Caco-2 (cell line): ENCODE results near the gene IRGM. TPM values are rescaled to one million over a fixed set of nuclear protein-coding genes. Genes with fewer than 3 reads are reported as not detected.

Experiments used
- BruUV-seq: library from RNA; stranded (reverse); fragments of 400-500 nt; replicated peaks from 2 replicates; lab custom pipeline; 2021; lab: Mats Ljungman, UMichigan
- CTCF ChIA-PET: fragments of 300-600 bp; sonication (Branson Sonifier 250); formaldehyde crosslinking; loops from one replicate; lab custom pipeline; 2022; ENCODE audit warnings: antibody characterized with exemption; lab: Charles Lee
- POLR2A ChIA-PET: fragments of 300-600 bp; sonication (Branson Sonifier 250); formaldehyde crosslinking; loops from one replicate; lab custom pipeline; 2022; ENCODE audit warnings: antibody characterized with exemption; lab: Charles Lee
- DNase-seq, 2 experiments: peaks; one replicate each; pipeline versions ENCODE4 v3.0.0 to v3.0.0-alpha.2; 2020 to 2022
- H3K27me3 ChIP-seq: replicated peaks from 2 replicates; pipeline ENCODE4 v1.6.0; 2011; ENCODE audit warnings: low read length; ENCODE audit not compliant: control insufficient read depth, insufficient read depth
- H3K36me3 ChIP-seq: 2 replicates; pipeline ENCODE4 v1.5.1; 2011; ENCODE audit warnings: low read length; ENCODE audit not compliant: control insufficient read depth, insufficient read depth
- H3K4me1 ChIP-seq: fragments of 250-450 bp; sonication (Bioruptor Pico); 2 replicates; pipeline ENCODE4 v1.5.1; 2020; ENCODE audit warnings: mild to moderate bottlenecking
- H3K4me3 ChIP-seq: 2 replicates; pipeline ENCODE4 v1.5.1; 2011; ENCODE audit warnings: low read depth, mild to moderate bottlenecking, control low read depth, low read length
- H3K9me3 ChIP-seq: fragments of 250-450 bp; sonication (Bioruptor Pico); 2 replicates; pipeline ENCODE4 v1.5.1; 2020; ENCODE audit warnings: mild to moderate bottlenecking, moderate library complexity
- H3K27ac Mint-ChIP-seq: one replicate; pipeline ENCODE4 v1.8.0; 2022; ENCODE audit warnings: mixed read lengths; ENCODE audit not compliant: unreplicated experiment
- H3K27me3 Mint-ChIP-seq: one replicate; pipeline ENCODE4 v1.8.0; 2022; ENCODE audit warnings: mixed read lengths; ENCODE audit not compliant: insufficient read depth, unreplicated experiment
- H3K36me3 Mint-ChIP-seq: one replicate; pipeline ENCODE4 v1.8.0; 2022; ENCODE audit warnings: mild to moderate bottlenecking, mixed read lengths; ENCODE audit not compliant: insufficient read depth, unreplicated experiment
- H3K4me1 Mint-ChIP-seq: one replicate; pipeline ENCODE4 v1.8.0; 2022; ENCODE audit warnings: low read depth, mixed read lengths; ENCODE audit not compliant: unreplicated experiment
- H3K4me3 Mint-ChIP-seq: one replicate; pipeline ENCODE4 v1.8.0; 2022; ENCODE audit warnings: mild to moderate bottlenecking, moderate library complexity, mixed read lengths; ENCODE audit not compliant: unreplicated experiment
- H3K9me3 Mint-ChIP-seq: one replicate; pipeline ENCODE4 v1.8.0; 2022; ENCODE audit warnings: mixed read lengths; ENCODE audit not compliant: unreplicated experiment
- CTCF ChIP-seq, 2 experiments: fragments of 200-600 bp in 1 of 2; IDR thresholded peaks; 1 replicate in 1 of 2; 2 replicates in 1 of 2; pipeline versions ENCODE4 v1.5.1 to v1.8.0; 2011 to 2022; ENCODE audit warnings: antibody characterized with exemption in 1 of 2, control low read depth in 1 of 2, inconsistent platforms in 1 of 2, low read depth in 1 of 2, low read length in 1 of 2, mild to moderate bottlenecking in 1 of 2, moderate library complexity in 1 of 2; ENCODE audit not compliant: insufficient read depth in 1 of 2, severe bottlenecking in 1 of 2, unreplicated experiment in 1 of 2
- intact Hi-C: fragments of 100-400 bp; cut with micrococcal nuclease; formaldehyde crosslinking; loops from one replicate; pipeline ENCODE4 v1.10.0; 2022; ENCODE audit not compliant: unreplicated experiment
- total RNA-seq: library from RNA; stranded (reverse); gene quantifications from 2 replicates; pipeline ENCODE4 v1.2.3, GENCODE V29; 2022

Gene IRGM
- total RNA-seq, 1 experiment from 2014 or later = 0.29 TPM

- H3K36me3 Mint-ChIP-seq = no peaks in the 10 kb centered on the region
- no peak overlapping the region for H3K4me3 Mint-ChIP-seq
- no TSS peak for BruUV-seq
- Histone ChIP-seq H3K36me3 (no peaks in the 10 kb centered on the region), H3K4me3 (no peak overlapping the region), H3K9me3 (peaks cover 8% of the 10 kb centered on the region; the same call in 1 of the 2 replicates), H3K4me1 (no peaks in the 10 kb centered on the region), H3K27me3 (no peaks in the 10 kb centered on the region; the same call in 1 of the 2 replicates)
- ChIA-PET CTCF (no interaction called here), POLR2A (no interaction called here)
- no peak for DNase-seq
- no peak for TF ChIP-seq CTCF (IDR thresholded peaks at IDR 0.05; ENCODE audit: insufficient read depth in 1 of 2, low read depth in 1 of 2, low read length in 1 of 2, severe bottlenecking in 1 of 2, unreplicated experiment in 1 of 2)
- no peaks in the 10 kb centered on the region for H3K4me1 Mint-ChIP-seq
- peaks cover 6% of the 10 kb centered on the region for H3K27me3 Mint-ChIP-seq
- no peak overlapping the region for H3K27ac Mint-ChIP-seq
- H3K9me3 Mint-ChIP-seq = peaks cover 24% of the 10 kb centered on the region
- intact Hi-C loops = no loop called here
Observed at GRCh38 chr5:150862070-150862469, 15.7 kb downstream of the IRGM start.

- Histone ChIP-seq H3K9me3 (peaks cover 20% of the 10 kb centered on the region), H3K4me3 (no peak overlapping the region), H3K27me3 (no peaks in the 10 kb centered on the region), H3K36me3 (no peaks in the 10 kb centered on the region), H3K4me1 (no peaks in the 10 kb centered on the region)
- POLR2A ChIA-PET = no interaction called here
- H3K27ac Mint-ChIP-seq = no peak overlapping the region
- no peaks in the 10 kb centered on the region for H3K36me3 Mint-ChIP-seq
- H3K9me3 Mint-ChIP-seq = peaks cover 29% of the 10 kb centered on the region
- H3K4me1 Mint-ChIP-seq = no peaks in the 10 kb centered on the region
- H3K4me3 Mint-ChIP-seq = no peak overlapping the region
- TF ChIP-seq CTCF (IDR thresholded peaks at IDR 0.05; ENCODE audit: insufficient read depth in 1 of 2, low read depth in 1 of 2, low read length in 1 of 2, severe bottlenecking in 1 of 2, unreplicated experiment in 1 of 2) = no peak
- intact Hi-C loops = no loop called here
- BruUV-seq = no TSS peak
- DNase-seq = no peak
- CTCF ChIA-PET = no interaction called here
- no peaks in the 10 kb centered on the region for H3K27me3 Mint-ChIP-seq
Observed at GRCh38 chr5:150879358-150879757, 33.0 kb downstream of the IRGM start.

- no peaks in the 10 kb centered on the region for H3K36me3 Mint-ChIP-seq
- TF ChIP-seq CTCF (IDR thresholded peaks at IDR 0.05; ENCODE audit: insufficient read depth in 1 of 2, low read depth in 1 of 2, low read length in 1 of 2, severe bottlenecking in 1 of 2, unreplicated experiment in 1 of 2) = no peak
- H3K4me1 Mint-ChIP-seq = no peaks in the 10 kb centered on the region
- peaks cover 83% of the 10 kb centered on the region for H3K9me3 Mint-ChIP-seq
- DNase-seq = no peak
- POLR2A ChIA-PET = no interaction called here
- H3K4me1 ChIP-seq = no peaks in the 10 kb centered on the region
- no TSS peak for BruUV-seq
- H3K27ac Mint-ChIP-seq = no peak overlapping the region
- CTCF ChIA-PET = no interaction called here
- no peak overlapping the region for H3K4me3 ChIP-seq
- H3K27me3 ChIP-seq = no peaks in the 10 kb centered on the region
- peaks cover 63% of the 10 kb centered on the region for H3K9me3 ChIP-seq
- no peaks in the 10 kb centered on the region for H3K27me3 Mint-ChIP-seq
- no peak overlapping the region for H3K4me3 Mint-ChIP-seq
- no peaks in the 10 kb centered on the region for H3K36me3 ChIP-seq
- intact Hi-C loops = no loop called here
Observed at GRCh38 chr5:150895431-150896428, 49.4 kb downstream of the IRGM start.

Other genes starting within 250 kb of the IRGM start
- 22.4 and 25.1 TPM in 2 replicates for gene SYNPO, start 205.9 kb upstream of the IRGM start, total RNA-seq
- not detected in 2 replicates for gene MYOZ3, start 185.3 kb upstream of the IRGM start, total RNA-seq
- gene RBM22, start 145.5 kb upstream of the IRGM start, total RNA-seq = 55.3 TPM in 2 replicates
- gene DCTN4, start 87.5 kb upstream of the IRGM start, total RNA-seq = 55.8 and 62.2 TPM in 2 replicates
- 19.2 and 19.4 TPM in 2 replicates for gene SMIM3, start 67.8 kb upstream of the IRGM start, total RNA-seq
- gene ZNF300, start 58.5 kb downstream of the IRGM start, total RNA-seq = 1.8 and 2.2 TPM in 2 replicates
- gene GPX3, start 174.1 kb downstream of the IRGM start, total RNA-seq = 80.6 and 86.6 TPM in 2 replicates
- gene TNIP1, start 234.5 kb downstream of the IRGM start, total RNA-seq = 62.7 and 65.7 TPM in 2 replicates